GM12878 (cell line): ENCODE data around the gene DDO. TPM values are rescaled to one million over a fixed set of nuclear protein-coding genes. Genes with fewer than 3 reads are reported as not detected.

Experiments
- ATAC-seq: fragments of 200-7000 bp; cut with Tn5 transposase; 3 replicates; pipeline ENCODE4 v1.9.1; 2020; ENCODE audit warnings: mild to moderate bottlenecking, moderate library complexity
- BruUV-seq: library from RNA; stranded (reverse); fragments of 400-500 nt; replicated peaks from 2 replicates; lab custom pipeline; 2021; lab: Mats Ljungman, UMichigan
- CTCF ChIA-PET: fragments of 300-600 bp; sonication (Branson Sonifier 250); formaldehyde crosslinking; extraction: SDS; loops from one replicate; lab custom pipeline; 2021; ENCODE audit warnings: inconsistent platforms; lab: Yijun Ruan, JAX
- POLR2A ChIA-PET: fragments of 350-600 bp; formaldehyde crosslinking; extraction: SDS; loops from one replicate; lab custom pipeline; 2021; ENCODE audit warnings: inconsistent platforms; lab: Charles Lee
- RAD21 ChIA-PET: fragments of 300-600 bp; sonication (Branson Sonifier 250); formaldehyde crosslinking; loops from one replicate; lab custom pipeline; 2023; ENCODE audit warnings: antibody characterized with exemption; ENCODE audit not compliant: unreplicated experiment; lab: Charles Lee
- SMC1A ChIA-PET: fragments of 300-600 bp; sonication (Branson Sonifier 250); formaldehyde crosslinking; loops from one replicate; lab custom pipeline; 2023; ENCODE audit not compliant: unreplicated experiment, uncharacterized antibody; lab: Charles Lee
- DNase-seq: peaks from one replicate; pipeline ENCODE4 v3.0.0-alpha.2; 2011; ENCODE audit warnings: low read depth, low spot score
- FAIRE-seq: peaks from 3 replicates; lab custom pipeline; 2011; peaks lifted over from hg19 to GRCh38; lab: Jason Lieb, UNC
- H2AFZ ChIP-seq: 2 replicates; pipeline ENCODE4 v1.6.0; 2011; ENCODE audit warnings: low read depth, low read length, control low read depth; ENCODE audit not compliant: control insufficient read depth
- H3K27ac ChIP-seq: 2 replicates; pipeline ENCODE4 v1.5.1; 2011; ENCODE audit warnings: control low read depth; ENCODE audit not compliant: control insufficient read depth, insufficient read depth
- H3K27me3 ChIP-seq, 2 experiments: replicated peaks in 1 of 2; 2 replicates each; pipeline versions ENCODE4 v1.6.0 to v1.6.1; 2011; ENCODE audit warnings: low read length in 1 of 2; ENCODE audit not compliant: control insufficient read depth in 2 of 2, insufficient read depth in 2 of 2
- H3K36me3 ChIP-seq, 2 experiments: 2 replicates each; pipeline ENCODE4 v1.5.1; 2011; ENCODE audit warnings: low read length in 1 of 2; ENCODE audit not compliant: control insufficient read depth in 2 of 2, insufficient read depth in 2 of 2
- H3K4me1 ChIP-seq: 2 replicates; pipeline ENCODE4 v1.6.1; 2011; ENCODE audit warnings: mild to moderate bottlenecking, low read length, moderate library complexity, mixed read lengths; ENCODE audit not compliant: control insufficient read depth, insufficient read depth
- H3K4me2 ChIP-seq: 2 replicates; pipeline ENCODE4 v1.6.0; 2011; ENCODE audit warnings: control low read depth; ENCODE audit not compliant: control insufficient read depth, insufficient read depth
- H3K4me3 ChIP-seq: fragments of 200-600 bp; sonication (generic); 2 replicates; pipeline ENCODE4 v1.5.1; 2016
- H3K79me2 ChIP-seq: 2 replicates; pipeline ENCODE4 v1.6.0; 2011; ENCODE audit warnings: low read length; ENCODE audit not compliant: control insufficient read depth, insufficient read depth
- H3K9ac ChIP-seq: 2 replicates; pipeline ENCODE4 v1.8.0; 2011; ENCODE audit warnings: low read length, control low read depth, mixed read lengths; ENCODE audit not compliant: control insufficient read depth, insufficient read depth
- H3K9me3 ChIP-seq: replicated peaks from 3 replicates; pipeline ENCODE4 v1.5.1; 2011; ENCODE audit warnings: mild to moderate bottlenecking, low read length; ENCODE audit not compliant: control insufficient read depth, insufficient read depth
- H4K20me1 ChIP-seq: 2 replicates; pipeline ENCODE4 v1.6.0; 2011; ENCODE audit not compliant: control insufficient read depth, insufficient read depth
- NFYA ChIP-seq: IDR thresholded peaks from 2 replicates; pipeline ENCODE4 v1.6.1; 2011; ENCODE audit warnings: low read depth, mild to moderate bottlenecking, low read length, improper control_type of control experiment, borderline replicate concordance
- NR2F1 ChIP-seq: fragments of 450-650 bp; conservative IDR thresholded peaks from 2 replicates; pipeline ENCODE4 v1.6.1; 2017; ENCODE audit warnings: mild to moderate bottlenecking
- WGBS: methylation state at CpG from one replicate; pipeline ENCODE4 v1.1.6; 2016; ENCODE audit warnings: low lambda C conversion rate; ENCODE audit not compliant: insufficient replicate concordance, insufficient coverage; ENCODE audit errors: missing lambda C conversion rate; 5-methylcytosine and 5-hydroxymethylcytosine counted together
- in situ Hi-C: fragments of 300-500 bp; cut with MboI; formaldehyde crosslinking; loops from 9 replicates; pipeline ENCODE4 v1.14.3; 2018; ENCODE audit warnings: mixed read lengths
- intact Hi-C: fragments of 100-400 bp; cut with micrococcal nuclease; formaldehyde crosslinking; loops from one replicate; pipeline ENCODE4 v1.14.2; 2022; ENCODE audit not compliant: unreplicated experiment
- polyA plus RNA-seq, 11 experiments: library from polyadenylated mRNA; depleted of rRNA in 4 of 11; unstranded in 6 of 11; stranded (reverse) in 5 of 11; fragments of >200 nt; fragmentation: Nextera tagmentation in 4 of 11; fragmentation: Illumina TruSeq in 1 of 11; extraction: Ambion mirVana in 4 of 11; extraction: Trizol in 1 of 11; gene quantifications; 1 replicate in 1 of 11; 2 replicates in 10 of 11; pipeline versions ENCODE4 v1.2.1 to v1.2.3, GENCODE V29; 2011 to 2016; ENCODE audit warnings: inconsistent platforms in 2 of 11, missing spikeins in 2 of 11, low read depth in 1 of 11
- total RNA-seq, 4 experiments: library from RNA; depleted of rRNA in 3 of 4; stranded (reverse); fragments of >200 nt in 3 of 4; fragmentation: Illumina TruSeq in 1 of 4; extraction: Trizol in 1 of 4; gene quantifications; 2 replicates each; pipeline versions ENCODE4 v1.2.1 to v1.2.3, GENCODE V29; 2013 to 2021
- TF ChIP-seq, protein P1 (sequence below): fragments of 450-650 bp; IDR thresholded peaks from 2 replicates; pipeline ENCODE4 v1.6.1; 2018; ENCODE audit warnings: borderline replicate concordance, mild to moderate bottlenecking; ENCODE audit not compliant: partially characterized antibody
- TF ChIP-seq, protein P2 (sequence below): IDR thresholded peaks from 2 replicates; pipeline ENCODE4 v1.6.1; 2012; ENCODE audit warnings: low read depth, low read length, improper control_type of control experiment

The DDO gene
- total and polyA plus RNA-seq, 10 of the 15 experiments (the other 5 are each of a cell fraction or from before 2014, with no cell fraction given): 0.04 to 0.14 (median 0.09) TPM; not detected in 6

DNA sequence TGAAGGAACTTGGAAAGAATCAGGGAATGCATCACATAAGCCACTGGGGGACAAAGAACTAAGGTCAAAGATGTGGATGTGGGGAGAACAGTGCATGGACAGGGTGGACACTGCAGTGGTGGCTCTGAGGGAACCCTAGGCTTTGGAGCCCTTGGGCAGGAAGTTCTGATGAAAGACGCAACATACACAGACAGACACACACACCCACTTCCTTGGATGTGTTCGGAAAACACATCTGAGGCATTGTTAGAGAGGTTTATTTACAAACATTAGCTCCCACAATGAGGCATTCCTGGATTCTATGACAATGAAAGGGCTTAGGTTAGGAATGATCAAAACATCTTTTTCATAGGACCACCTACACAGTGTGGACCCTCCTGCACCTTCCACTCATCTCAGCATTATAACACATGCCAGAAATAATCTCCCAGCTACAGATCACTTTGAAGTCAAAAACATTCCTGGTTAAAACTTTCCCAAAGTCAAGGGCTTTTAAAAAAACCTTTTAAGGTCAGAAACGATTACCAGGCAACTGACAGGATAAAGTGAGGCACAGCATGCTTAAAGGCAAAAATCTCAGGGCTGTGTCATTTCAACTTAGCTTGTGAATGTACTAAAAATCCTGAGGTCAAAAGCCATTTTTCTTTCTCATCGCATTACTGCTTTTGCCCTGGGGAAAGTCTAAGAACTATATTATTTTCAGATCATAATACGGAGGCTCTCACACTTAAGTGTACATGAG lies 50.8 kb downstream of the DDO start:
- Histone ChIP-seq H3K4me2 (no peak overlapping the region), H3K4me1 (no peaks in the 10 kb centered on the region), H3K79me2 (no peaks in the 10 kb centered on the region), H3K9ac (no peak overlapping the region), H2AFZ (no peak overlapping the region), H3K27me3 (no peaks in the 10 kb centered on the region; a peak in 1 of 4 replicates), H4K20me1 (no peaks in the 10 kb centered on the region), H3K36me3 (no peaks in the 10 kb centered on the region), H3K27ac (no peak overlapping the region), H3K9me3 (no peaks in the 10 kb centered on the region), H3K4me3 (no peak overlapping the region)
- POLR2A ChIA-PET: no interaction called here
- CTCF ChIA-PET: interaction anchor here (1.2 kb wide), 1 partner anchor 10 kb away, joined by 4 read pairs; no protein-coding TSS in a partner anchor
- DNase-seq: no peak
- WGBS: 27% methylated on average over 5 of the region's 5 CpGs
- intact Hi-C loops: no loop called here
- SMC1A ChIA-PET: interaction anchor here (1.1 kb wide), 1 partner anchor 30 kb away, joined by 3 read pairs; no protein-coding TSS in a partner anchor
- ATAC-seq: no peak
- FAIRE-seq: no peak
- in situ Hi-C loops: no loop called here
- no TSS peak for BruUV-seq
- RAD21 ChIA-PET: interaction anchor here (1.7 kb wide), 1 partner anchor 25 kb away, joined by 5 read pairs; no protein-coding TSS in a partner anchor
- TF ChIP-seq, protein P1, sequence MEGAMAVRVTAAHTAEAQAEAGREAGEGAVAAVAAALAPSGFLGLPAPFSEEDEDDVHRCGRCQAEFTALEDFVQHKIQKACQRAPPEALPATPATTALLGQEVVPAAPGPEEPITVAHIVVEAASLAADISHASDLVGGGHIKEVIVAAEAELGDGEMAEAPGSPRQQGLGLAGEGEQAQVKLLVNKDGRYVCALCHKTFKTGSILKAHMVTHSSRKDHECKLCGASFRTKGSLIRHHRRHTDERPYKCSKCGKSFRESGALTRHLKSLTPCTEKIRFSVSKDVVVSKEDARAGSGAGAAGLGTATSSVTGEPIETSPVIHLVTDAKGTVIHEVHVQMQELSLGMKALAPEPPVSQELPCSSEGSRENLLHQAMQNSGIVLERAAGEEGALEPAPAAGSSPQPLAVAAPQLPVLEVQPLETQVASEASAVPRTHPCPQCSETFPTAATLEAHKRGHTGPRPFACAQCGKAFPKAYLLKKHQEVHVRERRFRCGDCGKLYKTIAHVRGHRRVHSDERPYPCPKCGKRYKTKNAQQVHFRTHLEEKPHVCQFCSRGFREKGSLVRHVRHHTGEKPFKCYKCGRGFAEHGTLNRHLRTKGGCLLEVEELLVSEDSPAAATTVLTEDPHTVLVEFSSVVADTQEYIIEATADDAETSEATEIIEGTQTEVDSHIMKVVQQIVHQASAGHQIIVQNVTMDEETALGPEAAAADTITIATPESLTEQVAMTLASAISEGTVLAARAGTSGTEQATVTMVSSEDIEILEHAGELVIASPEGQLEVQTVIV: no peak
- TF ChIP-seq NR2F1 (peak; percentile 37; the same call in 1 of the 2 replicates), NFYA (no peak)
- TF ChIP-seq, protein P2, sequence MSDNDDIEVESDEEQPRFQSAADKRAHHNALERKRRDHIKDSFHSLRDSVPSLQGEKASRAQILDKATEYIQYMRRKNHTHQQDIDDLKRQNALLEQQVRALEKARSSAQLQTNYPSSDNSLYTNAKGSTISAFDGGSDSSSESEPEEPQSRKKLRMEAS: no peak
- TF ChIP-seq, all 136 proteins: peak for 1
